ENCODE results near the gene RIN3. TPM values are rescaled to one million over a fixed set of nuclear protein-coding genes. Genes with fewer than 3 reads are reported as not detected.

The RIN3 gene
- total and polyA plus RNA-seq, 10 of the 15 experiments (the other 5 are each of a cell fraction or from before 2014, with no cell fraction given) = 0.91 to 23.3 (median 6.3) TPM

DNA sequence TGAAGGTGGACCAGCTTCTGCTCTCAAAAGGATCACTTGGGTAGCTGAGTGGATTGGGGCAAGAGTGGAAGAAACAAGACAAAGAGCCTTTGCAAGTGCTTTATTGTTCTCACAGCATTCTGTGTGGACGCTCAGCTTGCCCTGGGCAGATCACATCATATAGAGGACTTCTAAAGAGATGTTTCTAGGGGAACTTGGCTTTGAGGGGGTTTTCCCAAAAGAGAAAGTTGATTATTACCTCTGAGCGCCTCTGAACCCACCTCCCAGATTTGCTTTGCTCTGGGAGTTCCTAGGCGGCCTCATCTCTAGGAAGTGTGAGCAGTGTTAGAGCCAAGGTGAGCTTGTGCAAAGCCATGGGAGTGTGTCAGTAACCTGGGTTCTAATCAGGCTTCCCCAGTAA is 81.7 kb downstream of the RIN3 start:
- SMC1A ChIA-PET (ENCODE audit: uncharacterized antibody, unreplicated experiment) = interaction anchor here (0.7 to 1.9 kb wide), 11 partner anchors 9 to 86 kb away, joined by 3 to 9 read pairs (median 4); no protein-coding TSS in a partner anchor
- H3K27ac ChIP-seq (ENCODE audit: control insufficient read depth, insufficient read depth) = no peak overlapping the region
- peak; percentile 68 for ATAC-seq
- no TSS peak for BruUV-seq (replicated peaks)
- no peaks in the 10 kb centered on the region for H3K27me3 ChIP-seq (replicated peaks in 1 of 2; ENCODE audit: control insufficient read depth in 2 of 2, insufficient read depth in 2 of 2, low read length in 1 of 2)
- intact Hi-C loops (cut with micrococcal nuclease; ENCODE audit: unreplicated experiment) (no loop called here), in situ Hi-C loops (cut with MboI) (no loop called here)
- H3K9me3 ChIP-seq (replicated peaks; ENCODE audit: control insufficient read depth, insufficient read depth, low read length) = no peaks in the 10 kb centered on the region; the same call in 2 of the 3 replicates
- FAIRE-seq = no peak
- no peaks in the 10 kb centered on the region for H3K79me2 ChIP-seq (ENCODE audit: control insufficient read depth, insufficient read depth, low read length)
- no peak overlapping the region for H3K4me2 ChIP-seq (ENCODE audit: control insufficient read depth, insufficient read depth)
- DNase-seq (ENCODE audit: low read depth, low spot score) = no peak
- RAD21 ChIA-PET (ENCODE audit: unreplicated experiment) = interaction anchor here (0.6 to 1.6 kb wide), 5 partner anchors 9 to 82 kb away, joined by 3 to 4 read pairs (median 3); no protein-coding TSS in a partner anchor
- TF ChIP-seq, protein P1, sequence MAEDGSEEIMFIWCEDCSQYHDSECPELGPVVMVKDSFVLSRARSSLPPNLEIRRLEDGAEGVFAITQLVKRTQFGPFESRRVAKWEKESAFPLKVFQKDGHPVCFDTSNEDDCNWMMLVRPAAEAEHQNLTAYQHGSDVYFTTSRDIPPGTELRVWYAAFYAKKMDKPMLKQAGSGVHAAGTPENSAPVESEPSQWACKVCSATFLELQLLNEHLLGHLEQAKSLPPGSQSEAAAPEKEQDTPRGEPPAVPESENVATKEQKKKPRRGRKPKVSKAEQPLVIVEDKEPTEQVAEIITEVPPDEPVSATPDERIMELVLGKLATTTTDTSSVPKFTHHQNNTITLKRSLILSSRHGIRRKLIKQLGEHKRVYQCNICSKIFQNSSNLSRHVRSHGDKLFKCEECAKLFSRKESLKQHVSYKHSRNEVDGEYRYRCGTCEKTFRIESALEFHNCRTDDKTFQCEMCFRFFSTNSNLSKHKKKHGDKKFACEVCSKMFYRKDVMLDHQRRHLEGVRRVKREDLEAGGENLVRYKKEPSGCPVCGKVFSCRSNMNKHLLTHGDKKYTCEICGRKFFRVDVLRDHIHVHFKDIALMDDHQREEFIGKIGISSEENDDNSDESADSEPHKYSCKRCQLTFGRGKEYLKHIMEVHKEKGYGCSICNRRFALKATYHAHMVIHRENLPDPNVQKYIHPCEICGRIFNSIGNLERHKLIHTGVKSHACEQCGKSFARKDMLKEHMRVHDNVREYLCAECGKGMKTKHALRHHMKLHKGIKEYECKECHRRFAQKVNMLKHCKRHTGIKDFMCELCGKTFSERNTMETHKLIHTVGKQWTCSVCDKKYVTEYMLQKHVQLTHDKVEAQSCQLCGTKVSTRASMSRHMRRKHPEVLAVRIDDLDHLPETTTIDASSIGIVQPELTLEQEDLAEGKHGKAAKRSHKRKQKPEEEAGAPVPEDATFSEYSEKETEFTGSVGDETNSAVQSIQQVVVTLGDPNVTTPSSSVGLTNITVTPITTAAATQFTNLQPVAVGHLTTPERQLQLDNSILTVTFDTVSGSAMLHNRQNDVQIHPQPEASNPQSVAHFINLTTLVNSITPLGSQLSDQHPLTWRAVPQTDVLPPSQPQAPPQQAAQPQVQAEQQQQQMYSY (CRISPR knock-in tag; IDR thresholded peaks at IDR 0.05) = no peak
- TF ChIP-seq BMI1 (IDR thresholded peaks at IDR 0.05; ENCODE audit: borderline replicate concordance) = no peak
- TF ChIP-seq HDGF (IDR thresholded peaks at IDR 0.05) = no peak
- TF ChIP-seq CHD2 (IDR thresholded peaks at IDR 0.05; ENCODE audit: borderline replicate concordance, low read depth, low read length) = no peak
- no peak for TF ChIP-seq RCOR1 (conservative IDR thresholded peaks at IDR 0.05; ENCODE audit: low read depth, low read length)
- no peak for TF ChIP-seq JUND (IDR thresholded peaks at IDR 0.05; ENCODE audit: low read depth, low read length)
- TF ChIP-seq, protein P2, sequence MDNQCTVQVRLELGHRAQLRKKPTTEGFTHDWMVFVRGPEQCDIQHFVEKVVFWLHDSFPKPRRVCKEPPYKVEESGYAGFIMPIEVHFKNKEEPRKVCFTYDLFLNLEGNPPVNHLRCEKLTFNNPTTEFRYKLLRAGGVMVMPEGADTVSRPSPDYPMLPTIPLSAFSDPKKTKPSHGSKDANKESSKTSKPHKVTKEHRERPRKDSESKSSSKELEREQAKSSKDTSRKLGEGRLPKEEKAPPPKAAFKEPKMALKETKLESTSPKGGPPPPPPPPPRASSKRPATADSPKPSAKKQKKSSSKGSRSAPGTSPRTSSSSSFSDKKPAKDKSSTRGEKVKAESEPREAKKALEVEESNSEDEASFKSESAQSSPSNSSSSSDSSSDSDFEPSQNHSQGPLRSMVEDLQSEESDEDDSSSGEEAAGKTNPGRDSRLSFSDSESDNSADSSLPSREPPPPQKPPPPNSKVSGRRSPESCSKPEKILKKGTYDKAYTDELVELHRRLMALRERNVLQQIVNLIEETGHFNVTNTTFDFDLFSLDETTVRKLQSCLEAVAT (IDR thresholded peaks at IDR 0.05) = no peak
- no peak for TF ChIP-seq SIX5 (IDR thresholded peaks at IDR 0.05; ENCODE audit: low read depth, low read length, severe bottlenecking)
- TF ChIP-seq POLR2AphosphoS2 (IDR thresholded peaks at IDR 0.05; ENCODE audit: low read depth, low read length) = no peak
- no peak for TF ChIP-seq RFX5 (IDR thresholded peaks at IDR 0.05; ENCODE audit: low read depth, low read length)
- TF ChIP-seq, protein P3, sequence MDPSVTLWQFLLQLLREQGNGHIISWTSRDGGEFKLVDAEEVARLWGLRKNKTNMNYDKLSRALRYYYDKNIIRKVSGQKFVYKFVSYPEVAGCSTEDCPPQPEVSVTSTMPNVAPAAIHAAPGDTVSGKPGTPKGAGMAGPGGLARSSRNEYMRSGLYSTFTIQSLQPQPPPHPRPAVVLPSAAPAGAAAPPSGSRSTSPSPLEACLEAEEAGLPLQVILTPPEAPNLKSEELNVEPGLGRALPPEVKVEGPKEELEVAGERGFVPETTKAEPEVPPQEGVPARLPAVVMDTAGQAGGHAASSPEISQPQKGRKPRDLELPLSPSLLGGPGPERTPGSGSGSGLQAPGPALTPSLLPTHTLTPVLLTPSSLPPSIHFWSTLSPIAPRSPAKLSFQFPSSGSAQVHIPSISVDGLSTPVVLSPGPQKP (IDR thresholded peaks at IDR 0.05; ENCODE audit: low read depth, low read length) = no peak
- TF ChIP-seq NR2C1 (IDR thresholded peaks at IDR 0.05) = no peak
- no peak overlapping the region for H3K4me3 ChIP-seq
- H3K36me3 ChIP-seq (ENCODE audit: control insufficient read depth in 2 of 2, insufficient read depth in 2 of 2, low read length in 1 of 2) = no peaks in the 10 kb centered on the region
- H4K20me1 ChIP-seq (ENCODE audit: control insufficient read depth, insufficient read depth) = no peaks in the 10 kb centered on the region
- POLR2A ChIA-PET = interaction anchor here (0.5 to 1.5 kb wide), 4 partner anchors 18 to 81 kb away, joined by 4 to 5 read pairs (median 4); no protein-coding TSS in a partner anchor
- CTCF ChIA-PET = interaction anchor here (0.8 to 2.1 kb wide), 9 partner anchors 10 to 91 kb away, joined by 3 to 8 read pairs (median 4); no protein-coding TSS in a partner anchor
- peaks cover 1% of the 10 kb centered on the region for H3K4me1 ChIP-seq (ENCODE audit: control insufficient read depth, insufficient read depth, low read length)
- H3K9ac ChIP-seq (ENCODE audit: control insufficient read depth, insufficient read depth, low read length) = no peak overlapping the region
- 96% methylated on average over 3 of the region's 3 CpGs for WGBS (ENCODE audit: insufficient coverage, insufficient replicate concordance, low lambda C conversion rate, missing lambda C conversion rate)
- no peak overlapping the region for H2AFZ ChIP-seq (ENCODE audit: control insufficient read depth, low read depth, low read length)
